K562 (cell line): ENCODE data around the gene SNCB. TPM values are rescaled to one million over a fixed set of nuclear protein-coding genes. Genes with fewer than 3 reads are reported as not detected.

Experiments
- ATAC-seq: fragments of 200-7000 bp; cut with Tn5 transposase; 3 replicates; pipeline ENCODE4 v1.9.1; 2020; ENCODE audit warnings: moderate library complexity
- BruUV-seq: library from RNA; stranded (reverse); fragments of 400-500 nt; replicated peaks from 2 replicates; lab custom pipeline; 2021; lab: Mats Ljungman, UMichigan
- CTCF ChIA-PET: fragments of 300-600 bp; formaldehyde crosslinking; extraction: SDS; loops from one replicate; lab custom pipeline; 2021; ENCODE audit warnings: low intra/inter-chr PET ratio; lab: Yijun Ruan, JAX
- POLR2A ChIA-PET: fragments of 300-600, 350-650 bp; sonication (Branson Sonifier 250); formaldehyde crosslinking; extraction: SDS; loops from one replicate; lab custom pipeline; 2021; ENCODE audit warnings: antibody characterized with exemption, inconsistent platforms; lab: Yijun Ruan, JAX
- DNase-seq, 4 experiments: peaks; one replicate each; pipeline versions ENCODE4 v3.0.0 to v3.0.0-alpha.2; 2011 to 2018; ENCODE audit warnings: low spot score in 3 of 4, mixed read lengths in 3 of 4; ENCODE audit errors: extremely low read depth in 1 of 4
- FAIRE-seq: peaks from 2 replicates; lab custom pipeline; 2011; peaks lifted over from hg19 to GRCh38; lab: Jason Lieb, UNC
- H2AFZ ChIP-seq: 2 replicates; pipeline ENCODE4 v1.6.0; 2011; ENCODE audit warnings: low read depth, low read length, control low read depth, inconsistent platforms
- H3K27ac ChIP-seq: fragments of 200-600 bp; 3 replicates; pipeline ENCODE4 v1.8.0; 2011; ENCODE audit warnings: low read depth, mild to moderate bottlenecking, control low read depth, inconsistent platforms, low read length, moderate library complexity, mixed read lengths; ENCODE audit errors: extremely low read depth
- H3K27me3 ChIP-seq, 2 experiments: fragments of 300-600 bp in 1 of 2; 2 replicates in 1 of 2; 3 replicates in 1 of 2; pipeline versions ENCODE4 v1.6.0 to v1.8.0; 2011; ENCODE audit warnings: inconsistent platforms in 2 of 2, low read length in 2 of 2, mild to moderate bottlenecking in 1 of 2, mixed read lengths in 1 of 2, moderate library complexity in 1 of 2; ENCODE audit not compliant: control insufficient read depth in 2 of 2, insufficient read depth in 2 of 2
- H3K36me3 ChIP-seq: fragments of 300-600 bp; 3 replicates; pipeline ENCODE4 v1.8.0; 2011; ENCODE audit warnings: mild to moderate bottlenecking, low read length, inconsistent platforms; ENCODE audit not compliant: control insufficient read depth, insufficient read depth
- H3K4me1 ChIP-seq, 2 experiments: fragments of 200-600 bp in 1 of 2; replicated peaks in 1 of 2; 2 replicates in 1 of 2; 3 replicates in 1 of 2; pipeline versions ENCODE4 v1.5.1 to v1.8.0; 2011; ENCODE audit warnings: inconsistent platforms in 2 of 2, low read length in 2 of 2, mild to moderate bottlenecking in 1 of 2, mixed read lengths in 1 of 2, moderate library complexity in 1 of 2; ENCODE audit not compliant: control insufficient read depth in 2 of 2, insufficient read depth in 2 of 2
- H3K4me2 ChIP-seq: 2 replicates; pipeline ENCODE4 v1.6.1; 2011; ENCODE audit warnings: low read length, control low read depth, inconsistent platforms, mixed read lengths; ENCODE audit not compliant: insufficient read depth
- H3K4me3 ChIP-seq: fragments of 200-600 bp; sonication (generic), shearing (Covaris generic); 2 replicates; pipeline ENCODE4 v1.5.1; 2016; ENCODE audit warnings: control low read depth, inconsistent platforms
- H3K79me2 ChIP-seq: fragments of 200-600 bp; 3 replicates; pipeline ENCODE4 v1.8.0; 2011; ENCODE audit warnings: low read length, inconsistent platforms; ENCODE audit not compliant: control insufficient read depth, insufficient read depth
- H3K9ac ChIP-seq, 2 experiments: 2 replicates each; pipeline versions ENCODE4 v1.6.0 to v1.6.1; 2011; ENCODE audit warnings: low read depth in 2 of 2, low read length in 2 of 2, control low read depth in 1 of 2, inconsistent platforms in 1 of 2, mild to moderate bottlenecking in 1 of 2, mixed read lengths in 1 of 2; ENCODE audit not compliant: insufficient read depth in 1 of 2
- H3K9me1 ChIP-seq: one replicate; pipeline ENCODE4 v1.6.0; 2011; ENCODE audit warnings: inconsistent platforms, mild to moderate bottlenecking, low read length, moderate library complexity; ENCODE audit not compliant: control insufficient read depth, insufficient read depth
- H3K9me3 ChIP-seq: replicated peaks from 2 replicates; pipeline ENCODE4 v1.5.1; 2011; ENCODE audit warnings: low read depth, low read length, inconsistent platforms; ENCODE audit not compliant: control insufficient read depth, insufficient read depth
- H4K20me1 ChIP-seq: replicated peaks from 2 replicates; pipeline ENCODE4 v1.6.1; 2011; ENCODE audit warnings: low read length, inconsistent platforms, mixed read lengths; ENCODE audit not compliant: control insufficient read depth, insufficient read depth
- CLOCK ChIP-seq: fragments of 250-450 bp; sonication (Bioruptor Pico); IDR thresholded peaks from 2 replicates; pipeline ENCODE4 v1.4.0; 2020; ENCODE audit warnings: mild to moderate bottlenecking, moderate library complexity, borderline replicate concordance
- E2F8 ChIP-seq: fragments of 450-650 bp; IDR thresholded peaks from 2 replicates; pipeline ENCODE4 v1.7.1; 2018; ENCODE audit warnings: mild to moderate bottlenecking, low read depth; ENCODE audit not compliant: partially characterized antibody
- IRF2 ChIP-seq: sonication (generic); formaldehyde crosslinking; IDR thresholded peaks from 2 replicates; pipeline ENCODE4 v1.8.1; 2022; ENCODE audit warnings: mild to moderate bottlenecking, missing genetic modification reagents
- MECOM ChIP-seq: fragments of 250-450 bp; sonication (Bioruptor Pico); IDR thresholded peaks from 2 replicates; pipeline ENCODE4 v1.8.0; 2022; ENCODE audit warnings: inconsistent platforms
- MLX ChIP-seq, 2 experiments: fragments of 450-650 bp in 1 of 2; sonication (generic) in 1 of 2; formaldehyde crosslinking; conservative IDR thresholded peaks; 2 replicates each; pipeline versions ENCODE4 v1.4.0 to v1.8.1; 2020 to 2022; ENCODE audit warnings: mild to moderate bottlenecking in 1 of 2, missing genetic modification reagents in 1 of 2
- NR4A1 ChIP-seq, 2 experiments: fragments of 250-450 bp in 1 of 2; fragments of 450-650 bp in 1 of 2; sonication (Bioruptor Pico) in 1 of 2; IDR thresholded peaks; 2 replicates each; pipeline versions ENCODE4 v1.4.0 to v1.6.1; 2016 to 2020; ENCODE audit warnings: mild to moderate bottlenecking in 2 of 2, missing compliant biosample characterization in 1 of 2, missing genetic modification characterization in 1 of 2, moderate library complexity in 1 of 2
- PCBP1 ChIP-seq: fragments of 200-400 bp; formaldehyde crosslinking; IDR thresholded peaks from 2 replicates; pipeline ENCODE4 v1.6.1; 2018; ENCODE audit warnings: mild to moderate bottlenecking, low read depth, low read length; ENCODE audit not compliant: poor library complexity, severe bottlenecking
- SPI1 ChIP-seq: IDR thresholded peaks from 2 replicates; pipeline ENCODE4 v1.6.1; 2011; ENCODE audit warnings: low read depth, low read length, control low read depth, borderline replicate concordance
- TAF9B ChIP-seq: fragments of 450-650 bp; IDR thresholded peaks from 2 replicates; pipeline ENCODE4 v1.6.1; 2018; ENCODE audit warnings: mild to moderate bottlenecking; ENCODE audit not compliant: partially characterized antibody
- U2AF2 ChIP-seq: fragments of 200-400 bp; formaldehyde crosslinking; optimal IDR thresholded peaks from 2 replicates; pipeline ENCODE3; 2017; ENCODE audit warnings: low read depth, mild to moderate bottlenecking, low read length
- ZFP1 ChIP-seq: fragments of 450-650 bp; formaldehyde crosslinking; IDR thresholded peaks from 2 replicates; pipeline ENCODE4 v1.4.0; 2020; ENCODE audit warnings: mild to moderate bottlenecking, mixed read lengths
- ZNF133 ChIP-seq: fragments of 250-450 bp; sonication (Bioruptor Pico); IDR thresholded peaks from 2 replicates; pipeline ENCODE4 v1.4.0; 2020; ENCODE audit warnings: mild to moderate bottlenecking
- ZNF217 ChIP-seq: sonication (generic); formaldehyde crosslinking; IDR thresholded peaks from 2 replicates; pipeline ENCODE4 v1.8.0; 2022; ENCODE audit warnings: mild to moderate bottlenecking, missing genetic modification reagents
- ZNF354B ChIP-seq: fragments of 250-450 bp; sonication (Bioruptor Pico); IDR thresholded peaks from 2 replicates; pipeline ENCODE4 v1.4.0; 2020
- ZNF644 ChIP-seq: fragments of 200-800 bp; sonication (Bioruptor generic); IDR thresholded peaks from 2 replicates; pipeline ENCODE4 v1.6.1; 2016; ENCODE audit warnings: low read depth, missing genetic modification characterization, missing compliant biosample characterization
- WGBS: fragments of 100-300 bp; shearing (Covaris generic); methylation state at CpG from one replicate; pipeline ENCODE4 v1.1.6; 2016; ENCODE audit warnings: low coverage, mixed read lengths; ENCODE audit not compliant: insufficient coverage; ENCODE audit errors: missing lambda C conversion rate; 5-methylcytosine and 5-hydroxymethylcytosine counted together
- in situ Hi-C: fragments of 300-500 bp; cut with MboI; formaldehyde crosslinking; loops from 4 replicates; pipeline ENCODE4 v1.15.0; 2018; ENCODE audit warnings: inconsistent platforms, mixed read lengths
- intact Hi-C: fragments of 100-400 bp; cut with micrococcal nuclease; formaldehyde crosslinking; loops from 2 replicates; pipeline ENCODE4 v1.14.2; 2022
- polyA plus RNA-seq, 8 experiments: library from polyadenylated mRNA; depleted of rRNA in 4 of 8; stranded (reverse) in 5 of 8; unstranded in 3 of 8; fragments of >200 nt; fragmentation: Nextera tagmentation in 2 of 8; fragmentation: Illumina TruSeq in 1 of 8; extraction: Ambion mirVana in 2 of 8; extraction: Trizol in 1 of 8; gene quantifications; 2 replicates each; pipeline versions ENCODE4 v1.2.1 to v1.2.3, GENCODE V29; 2011 to 2014; ENCODE audit warnings: inconsistent platforms in 1 of 8, missing spikeins in 1 of 8
- total RNA-seq, 7 experiments: library from RNA; depleted of rRNA in 6 of 7; stranded (reverse); fragments of >200 nt in 6 of 7; fragmentation: Illumina TruSeq in 2 of 7; extraction: Trizol in 2 of 7; gene quantifications; 2 replicates each; pipeline versions ENCODE4 v1.2.1 to v1.2.3, GENCODE V29; 2011 to 2021; ENCODE audit warnings: low replicate concordance in 1 of 7

SNCB gene
- total and polyA plus RNA-seq, 9 of the 15 experiments (the other 6 are each of a cell fraction or from before 2014, with no cell fraction given), result not detected

GRCh38 chr5:176647030-176647842, 16.9 kb upstream of the SNCB start, which contains the start of gene TSPAN17:
TSPAN17 (plus strand) TSS chr5:176647484; CDS start chr5:176647616, 132 bp downstream.
- in situ Hi-C loops (no loop called here), intact Hi-C loops (loop anchor here (10.0 kb wide), 1 partner anchor 72 kb away; no protein-coding TSS in a partner anchor)
- peaks cover 19% of the 10 kb centered on the region for H4K20me1 ChIP-seq
- ChIA-PET CTCF (interaction anchor here (0.6 kb wide), 1 partner anchor 658 kb away, joined by 3 read pairs; no protein-coding TSS in a partner anchor), POLR2A (interaction anchor here (0.6 to 2.1 kb wide), 10 partner anchors 10 to 798 kb away, joined by 3 to 10 read pairs (median 3); partner anchors contain the start of gene RNF44)
- H3K9me1 ChIP-seq, result peaks cover 11% of the 10 kb centered on the region
- peak within 1 kb of the TSS; percentile 86 for H3K4me2 ChIP-seq
- H3K36me3 ChIP-seq, result peaks cover 7% of the 10 kb centered on the region; the same call in 2 of the 3 replicates
- no peaks in the 10 kb centered on the region for H3K27me3 ChIP-seq
- peaks cover 50 to 86% of the 10 kb centered on the region in 2 experiments for H3K4me1 ChIP-seq
- H3K79me2 ChIP-seq, result peaks cover 45% of the 10 kb centered on the region
- FAIRE-seq, result peak; percentile 95
- 2% methylated on average over 61 of the region's 63 CpGs for WGBS
- H3K9ac ChIP-seq, result peak within 1 kb of the TSS; percentile 85 to 92
- peak within 1 kb of the TSS; percentile 73 for H3K4me3 ChIP-seq
- peak; percentile 99 for DNase-seq
- no peaks in the 10 kb centered on the region for H3K9me3 ChIP-seq
- H2AFZ ChIP-seq, result peak within 1 kb of the TSS; percentile 97
- BruUV-seq, result no TSS peak
- peak within 1 kb of the TSS; percentile 78 for H3K27ac ChIP-seq
- peak; percentile 94 for ATAC-seq
- TF ChIP-seq ZFP1 (no peak), TAF9B (no peak), NR4A1 (CRISPR knock-in tag; IDR thresholded peaks at IDR 0.05) (0 out of 2 replicates have a peak, but pooled peaks have one; percentile 69), NR4A1 (tag; IDR thresholded peaks at IDR 0.05) (no peak), U2AF2 (no peak), PCBP1 (peak; percentile 71), ZNF133 (CRISPR knock-in tag) (no peak), CLOCK (CRISPR knock-in tag) (no peak), ZNF217 (no peak), MLX (CRISPR knock-in tag; conservative IDR thresholded peaks at IDR 0.05) (no peak), MECOM (no peak), ZNF644 (tag) (no peak), SPI1 (no peak), IRF2 (no peak), E2F8 (no peak), ZNF354B (CRISPR knock-in tag) (no peak)
